DND-41 (cell line): ENCODE results near the gene TSPAN9.
A peak's percentile ranks its signal among the peaks of the same experiment; 100 is the strongest.

Experiments used
- ATAC-seq: fragments of 200-7000 bp; cut with Tn5 transposase; 3 replicates; pipeline ENCODE4 v1.9.1; 2021; ENCODE audit warnings: low read depth; ENCODE audit not compliant: insufficient read depth
- DNase-seq: peaks from one replicate; pipeline ENCODE4 v3.0.0-alpha.2; 2020
- H2AFZ ChIP-seq: 2 replicates; pipeline ENCODE4 v1.6.0; 2012; ENCODE audit warnings: low read depth, low read length
- H3K27ac ChIP-seq: 2 replicates; pipeline ENCODE4 v1.5.1; 2012; ENCODE audit warnings: low read length, inconsistent platforms
- H3K27me3 ChIP-seq: fragments of 200-600 bp; sonication (generic); 2 replicates; pipeline ENCODE4 v1.6.0; 2012; ENCODE audit warnings: low read length, mild to moderate bottlenecking, inconsistent platforms; ENCODE audit not compliant: insufficient read depth, poor library complexity
- H3K36me3 ChIP-seq: 2 replicates; pipeline ENCODE4 v1.5.1; 2012; ENCODE audit warnings: low read length, inconsistent platforms; ENCODE audit not compliant: insufficient read depth
- H3K4me1 ChIP-seq: 2 replicates; pipeline ENCODE4 v1.5.1; 2012; ENCODE audit warnings: mild to moderate bottlenecking, low read length; ENCODE audit not compliant: insufficient read depth
- H3K4me2 ChIP-seq: 2 replicates; pipeline ENCODE4 v1.6.0; 2012; ENCODE audit warnings: mild to moderate bottlenecking, moderate library complexity, low read length, inconsistent platforms; ENCODE audit not compliant: insufficient read depth
- H3K4me3 ChIP-seq, 2 experiments: fragments of 200-600 bp in 1 of 2; shearing (Covaris generic) in 1 of 2; 2 replicates each; pipeline ENCODE4 v1.5.1; 2012 to 2016; ENCODE audit warnings: inconsistent platforms in 2 of 2, low read length in 2 of 2, mild to moderate bottlenecking in 2 of 2, low read depth in 1 of 2, moderate library complexity in 1 of 2
- H3K79me2 ChIP-seq: 2 replicates; pipeline ENCODE4 v1.6.0; 2012; ENCODE audit warnings: low read length, inconsistent platforms; ENCODE audit not compliant: insufficient read depth
- H3K9ac ChIP-seq: 2 replicates; pipeline ENCODE4 v1.6.0; 2012; ENCODE audit warnings: low read depth, mild to moderate bottlenecking, inconsistent platforms, low read length, moderate library complexity
- H3K9me3 ChIP-seq: 2 replicates; pipeline ENCODE4 v1.5.1; 2012; ENCODE audit warnings: low read length, moderate library complexity, mild to moderate bottlenecking, inconsistent platforms; ENCODE audit not compliant: insufficient read depth, severe bottlenecking
- H4K20me1 ChIP-seq: 2 replicates; pipeline ENCODE4 v1.6.0; 2012; ENCODE audit warnings: low read length; ENCODE audit not compliant: insufficient read depth
- EZH2 ChIP-seq: IDR thresholded peaks from 3 replicates; pipeline ENCODE4 v1.6.1; 2012; ENCODE audit warnings: borderline replicate concordance, low read depth, mild to moderate bottlenecking, moderate library complexity, low read length, inconsistent platforms; ENCODE audit not compliant: severe bottlenecking
- TF ChIP-seq, protein P1 (sequence below): IDR thresholded peaks from 2 replicates; pipeline ENCODE4 v1.5.1; 2012; ENCODE audit warnings: borderline replicate concordance, low read length, moderate library complexity, mild to moderate bottlenecking; ENCODE audit not compliant: poor library complexity, severe bottlenecking; ENCODE audit errors: extremely low read depth

TSPAN9 gene

GRCh38 chr12:3055704-3056467 is 21.3 kb upstream of the TSPAN9 start:
- no peak for TF ChIP-seq EZH2
- TF ChIP-seq, protein P1, sequence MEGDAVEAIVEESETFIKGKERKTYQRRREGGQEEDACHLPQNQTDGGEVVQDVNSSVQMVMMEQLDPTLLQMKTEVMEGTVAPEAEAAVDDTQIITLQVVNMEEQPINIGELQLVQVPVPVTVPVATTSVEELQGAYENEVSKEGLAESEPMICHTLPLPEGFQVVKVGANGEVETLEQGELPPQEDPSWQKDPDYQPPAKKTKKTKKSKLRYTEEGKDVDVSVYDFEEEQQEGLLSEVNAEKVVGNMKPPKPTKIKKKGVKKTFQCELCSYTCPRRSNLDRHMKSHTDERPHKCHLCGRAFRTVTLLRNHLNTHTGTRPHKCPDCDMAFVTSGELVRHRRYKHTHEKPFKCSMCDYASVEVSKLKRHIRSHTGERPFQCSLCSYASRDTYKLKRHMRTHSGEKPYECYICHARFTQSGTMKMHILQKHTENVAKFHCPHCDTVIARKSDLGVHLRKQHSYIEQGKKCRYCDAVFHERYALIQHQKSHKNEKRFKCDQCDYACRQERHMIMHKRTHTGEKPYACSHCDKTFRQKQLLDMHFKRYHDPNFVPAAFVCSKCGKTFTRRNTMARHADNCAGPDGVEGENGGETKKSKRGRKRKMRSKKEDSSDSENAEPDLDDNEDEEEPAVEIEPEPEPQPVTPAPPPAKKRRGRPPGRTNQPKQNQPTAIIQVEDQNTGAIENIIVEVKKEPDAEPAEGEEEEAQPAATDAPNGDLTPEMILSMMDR: no peak
- H3K36me3 ChIP-seq: no peaks in the 10 kb centered on the region
- no peak overlapping the region for H3K27ac ChIP-seq
- no peaks in the 10 kb centered on the region for H3K9me3 ChIP-seq
- H3K4me1 ChIP-seq: no peaks in the 10 kb centered on the region
- H2AFZ ChIP-seq: no peak overlapping the region
- no peak overlapping the region for H3K4me2 ChIP-seq
- H4K20me1 ChIP-seq: no peaks in the 10 kb centered on the region
- no peak overlapping the region for H3K4me3 ChIP-seq
- H3K9ac ChIP-seq: no peak overlapping the region
- no peak for DNase-seq
- no peak for ATAC-seq
- H3K79me2 ChIP-seq: no peaks in the 10 kb centered on the region
- H3K27me3 ChIP-seq: peaks cover 5% of the 10 kb centered on the region

DNA sequence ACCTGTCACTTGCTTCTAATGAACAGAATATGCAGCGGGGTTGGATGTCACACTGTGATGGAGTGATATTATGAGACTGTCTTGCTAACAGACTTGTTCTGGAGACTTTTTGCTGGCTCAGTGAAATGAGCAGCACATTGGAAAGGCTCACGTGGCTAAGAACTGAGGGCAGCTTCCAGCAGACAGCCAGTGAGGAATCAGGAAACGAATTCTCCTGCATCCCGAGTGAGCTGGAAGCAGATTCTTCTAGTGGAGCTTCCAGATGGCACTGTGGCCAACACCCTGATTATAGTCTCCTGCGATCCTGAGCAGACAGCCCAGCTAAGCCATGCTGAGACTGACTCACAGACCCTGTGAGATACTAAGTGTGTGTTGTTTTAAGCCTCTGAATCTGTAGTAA is 16.1 kb upstream of the TSPAN9 start:
- no peak overlapping the region for H2AFZ ChIP-seq
- TF ChIP-seq, protein P1: no peak
- no peak for TF ChIP-seq EZH2
- H3K27ac ChIP-seq: no peak overlapping the region
- H3K27me3 ChIP-seq: peaks cover 10% of the 10 kb centered on the region
- H3K36me3 ChIP-seq: no peaks in the 10 kb centered on the region
- no peak overlapping the region for H3K4me3 ChIP-seq
- no peaks in the 10 kb centered on the region for H3K4me1 ChIP-seq
- no peak overlapping the region for H3K9ac ChIP-seq
- no peaks in the 10 kb centered on the region for H3K9me3 ChIP-seq
- ATAC-seq (no peak), DNase-seq (no peak)
- H3K79me2 ChIP-seq: no peaks in the 10 kb centered on the region
- H4K20me1 ChIP-seq: no peaks in the 10 kb centered on the region
- no peak overlapping the region for H3K4me2 ChIP-seq

DNA sequence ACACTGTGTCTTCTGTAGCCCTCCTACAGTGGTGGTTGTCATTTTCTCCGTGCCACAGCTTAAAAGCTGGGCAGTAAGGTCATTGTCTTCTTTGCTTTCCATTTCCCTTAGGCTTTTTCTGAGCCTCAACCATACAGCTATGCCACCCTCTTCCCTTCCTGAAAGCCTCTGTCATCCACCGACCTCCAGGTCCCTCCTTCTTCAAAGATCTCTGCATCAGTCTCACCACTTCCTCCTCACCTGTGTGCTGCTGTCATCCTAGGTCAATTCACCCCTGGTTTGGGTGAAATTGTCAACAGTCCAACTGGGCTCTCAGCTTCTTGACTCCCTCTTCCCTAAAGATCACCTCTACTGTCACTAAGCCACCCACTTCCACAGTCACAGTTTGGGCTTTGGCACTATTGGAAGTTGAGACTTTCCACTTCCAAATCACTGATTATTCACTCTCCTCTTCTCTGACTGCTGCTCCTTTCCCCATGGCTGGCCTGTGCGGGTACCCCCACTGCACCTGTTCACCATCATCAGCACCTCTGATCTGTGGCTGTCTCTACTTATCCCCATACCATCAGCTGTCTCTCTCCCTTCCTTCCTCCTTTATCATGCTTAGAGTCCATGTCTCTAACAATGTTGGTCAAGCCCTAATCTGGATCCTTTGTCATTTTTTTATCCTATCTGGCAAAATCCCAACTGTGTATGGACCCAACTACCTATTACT is 15.5 kb upstream of the TSPAN9 start:
- Histone ChIP-seq H3K27ac (no peak overlapping the region), H2AFZ (no peak overlapping the region), H4K20me1 (no peaks in the 10 kb centered on the region), H3K79me2 (no peaks in the 10 kb centered on the region), H3K4me3 (no peak overlapping the region), H3K36me3 (no peaks in the 10 kb centered on the region), H3K9ac (no peak overlapping the region), H3K9me3 (no peaks in the 10 kb centered on the region), H3K27me3 (peaks cover 10% of the 10 kb centered on the region), H3K4me2 (no peak overlapping the region), H3K4me1 (no peaks in the 10 kb centered on the region)
- DNase-seq (no peak), ATAC-seq (0 out of 3 replicates have a peak, but pooled peaks have one; percentile 45)
- TF ChIP-seq, protein P1: no peak
- no peak for TF ChIP-seq EZH2
